GM20431 (cell line): ENCODE results near the gene DDX21.

ENCODE experiments used
- in situ Hi-C: fragments of 300-500 bp; cut with MseI, MboI; formaldehyde crosslinking; loops from one replicate; pipeline ENCODE4 v1.15.0; 2020; ENCODE audit warnings: low sequenced_read_pairs; ENCODE audit not compliant: unreplicated experiment

DDX21 gene

GRCh38 chr10:68982389-68982788 is 26.4 kb downstream of the DDX21 start:
- in situ Hi-C loops, result loop anchor here (25.0 kb wide), 1 partner anchor 230 kb away; the partner anchor contains the start of gene HKDC1

DNA sequence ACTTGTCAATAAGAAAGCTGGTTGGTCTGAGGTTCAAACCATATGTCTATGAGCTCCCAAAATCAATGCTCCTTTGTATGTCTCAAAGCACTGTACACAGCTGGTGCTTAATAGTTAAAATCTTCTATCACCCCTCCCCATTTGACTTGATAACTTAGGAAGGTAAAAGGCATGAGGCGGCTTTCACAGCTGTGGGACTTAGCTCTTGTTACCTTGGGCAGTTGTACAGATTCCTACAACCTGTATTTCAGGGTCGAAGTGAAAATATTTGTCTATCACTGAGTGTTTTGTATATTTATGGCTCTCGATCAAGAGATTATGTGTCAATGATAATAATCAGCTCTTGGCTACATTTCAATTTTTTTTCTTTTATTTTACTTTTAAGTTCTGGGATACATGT is 31.6 kb downstream of the DDX21 start:
- in situ Hi-C loops, result loop anchor here (25.0 kb wide), 1 partner anchor 225 kb away; the partner anchor contains the start of gene HKDC1

DNA sequence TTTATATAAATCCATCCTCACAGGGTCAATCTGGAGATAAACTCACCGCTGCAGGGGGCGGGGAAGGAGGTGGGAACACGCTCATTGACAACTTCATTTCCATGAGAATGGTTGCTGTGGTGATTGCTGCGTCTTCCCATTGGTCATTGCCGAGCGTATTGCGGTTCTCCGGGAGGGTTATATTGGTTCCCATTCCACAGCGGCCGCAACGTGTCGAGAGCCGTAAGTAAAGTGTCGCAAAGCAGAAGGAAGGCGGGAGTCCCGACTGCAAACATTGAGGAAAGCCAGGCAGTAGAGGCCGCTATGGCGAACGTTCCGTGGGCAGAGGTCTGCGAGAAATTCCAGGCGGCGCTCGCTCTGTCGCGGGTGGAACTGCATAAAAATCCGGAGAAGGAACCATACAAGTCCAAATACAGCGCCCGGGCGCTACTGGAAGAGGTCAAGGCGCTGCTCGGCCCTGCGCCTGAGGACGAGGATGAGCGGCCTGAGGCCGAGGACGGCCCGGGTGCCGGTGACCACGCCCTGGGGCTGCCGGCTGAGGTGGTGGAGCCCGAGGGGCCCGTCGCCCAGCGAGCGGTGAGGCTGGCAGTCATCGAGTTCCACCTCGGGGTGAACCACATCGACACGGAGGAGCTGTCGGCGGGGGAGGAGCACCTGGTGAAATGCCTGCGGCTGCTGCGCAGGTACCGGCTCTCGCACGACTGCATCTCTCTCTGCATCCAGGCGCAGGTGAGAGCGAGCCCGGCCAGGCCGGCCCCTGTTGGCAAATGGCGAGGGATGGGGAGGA is 32.8 kb downstream of the DDX21 start, which contains the start of gene KIFBP:
Gene KIFBP, plus strand, starts transcription at position 274 of the 787 bp plus-strand sequence. Its CDS starts 30 bp downstream, at position 304.
- in situ Hi-C loops, result loop anchor here (25.0 kb wide), 1 partner anchor 224 kb away; the partner anchor contains the start of gene HKDC1

- in situ Hi-C loops, result loop anchor here (25.0 kb wide), 1 partner anchor 223 kb away; the partner anchor contains the start of gene HKDC1
Observed at GRCh38 chr10:68989317-68989990, 33.5 kb downstream of the DDX21 start.

DNA sequence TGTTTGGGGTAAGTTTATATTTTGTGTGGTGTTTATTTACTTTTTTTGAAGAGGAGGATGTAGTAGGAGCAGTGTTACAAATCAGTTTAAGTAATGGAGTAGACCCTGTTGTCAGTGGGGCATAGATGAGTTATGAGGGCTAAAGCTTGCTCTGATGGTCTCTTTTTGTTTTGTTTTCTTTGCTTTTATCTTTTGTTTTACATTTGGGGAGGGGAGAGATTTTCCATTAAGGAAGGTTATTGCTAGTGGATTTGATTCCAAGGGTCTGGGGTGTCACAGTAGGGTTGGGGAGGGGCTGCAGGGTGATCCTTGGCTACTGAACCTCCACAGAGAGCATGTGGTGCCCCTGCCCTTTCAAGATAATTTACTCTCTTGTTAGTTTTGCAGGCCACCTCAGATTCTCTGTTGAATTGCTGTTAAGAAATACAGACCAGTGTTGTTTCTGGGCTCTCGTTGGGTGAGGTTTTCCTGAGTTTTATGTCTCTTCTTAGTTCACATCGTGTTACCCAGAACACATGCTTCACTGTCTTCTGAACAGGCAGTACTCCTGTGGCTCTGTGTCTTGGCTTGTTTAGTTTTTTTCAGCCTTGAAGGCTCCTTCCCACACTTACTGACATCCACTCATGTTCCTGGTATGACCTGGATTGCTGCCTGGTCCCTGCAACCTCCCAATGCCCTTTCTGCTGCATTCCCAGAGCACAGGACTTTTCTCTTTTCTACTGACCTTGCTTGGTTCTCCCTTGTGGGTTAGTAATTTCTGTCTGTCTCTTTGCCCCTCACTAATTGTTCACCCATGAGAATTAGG is 36.9 kb downstream of the DDX21 start:
- in situ Hi-C loops, result loop anchor here (25.0 kb wide), 1 partner anchor 219 kb away; the partner anchor contains the start of gene HKDC1

DNA sequence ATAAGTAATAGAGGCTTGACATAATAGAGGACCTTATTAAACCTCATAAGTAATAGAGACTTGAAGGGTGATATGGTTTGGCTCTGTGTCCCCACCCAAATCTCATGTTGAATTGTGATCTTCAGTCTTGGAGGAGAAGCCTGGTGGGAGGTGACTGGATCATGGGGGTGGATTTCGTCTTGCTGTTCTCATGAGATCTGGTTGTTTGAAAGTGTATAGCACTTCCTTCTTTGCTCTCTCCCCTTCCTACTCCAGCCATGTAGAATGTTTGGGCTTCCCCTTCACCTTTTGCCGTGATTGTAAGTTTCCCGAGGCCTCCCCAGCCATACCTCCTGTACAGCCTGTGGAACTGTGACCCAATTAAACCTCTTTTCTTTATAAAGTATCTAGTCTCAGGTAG is 41.2 kb downstream of the DDX21 start:
- in situ Hi-C loops, result loop anchor here (25.0 kb wide), 1 partner anchor 215 kb away; the partner anchor contains the start of gene HKDC1

DNA sequence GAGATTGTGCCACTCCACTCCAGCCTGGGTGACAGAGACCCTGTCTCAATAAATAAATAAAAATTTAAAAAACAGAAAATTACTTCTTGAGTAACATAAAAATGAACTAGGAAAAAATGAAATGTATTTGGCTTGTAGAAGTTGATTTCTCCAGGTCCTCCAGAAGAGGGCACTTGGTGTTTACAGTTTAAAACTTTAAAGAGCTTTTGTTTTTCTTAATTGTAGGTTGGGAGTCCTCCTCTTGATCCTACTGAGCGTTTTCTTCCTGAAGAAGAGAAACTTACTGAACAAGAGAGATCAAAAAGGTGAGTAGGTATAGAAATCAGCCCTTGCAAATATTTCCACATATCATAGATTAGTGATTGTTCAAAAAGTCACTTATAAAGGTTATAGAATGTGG is 48.9 kb downstream of the DDX21 start:
- in situ Hi-C loops, result loop anchor here (25.0 kb wide), 1 partner anchor 382 kb away; no protein-coding TSS in a partner anchor

DNA sequence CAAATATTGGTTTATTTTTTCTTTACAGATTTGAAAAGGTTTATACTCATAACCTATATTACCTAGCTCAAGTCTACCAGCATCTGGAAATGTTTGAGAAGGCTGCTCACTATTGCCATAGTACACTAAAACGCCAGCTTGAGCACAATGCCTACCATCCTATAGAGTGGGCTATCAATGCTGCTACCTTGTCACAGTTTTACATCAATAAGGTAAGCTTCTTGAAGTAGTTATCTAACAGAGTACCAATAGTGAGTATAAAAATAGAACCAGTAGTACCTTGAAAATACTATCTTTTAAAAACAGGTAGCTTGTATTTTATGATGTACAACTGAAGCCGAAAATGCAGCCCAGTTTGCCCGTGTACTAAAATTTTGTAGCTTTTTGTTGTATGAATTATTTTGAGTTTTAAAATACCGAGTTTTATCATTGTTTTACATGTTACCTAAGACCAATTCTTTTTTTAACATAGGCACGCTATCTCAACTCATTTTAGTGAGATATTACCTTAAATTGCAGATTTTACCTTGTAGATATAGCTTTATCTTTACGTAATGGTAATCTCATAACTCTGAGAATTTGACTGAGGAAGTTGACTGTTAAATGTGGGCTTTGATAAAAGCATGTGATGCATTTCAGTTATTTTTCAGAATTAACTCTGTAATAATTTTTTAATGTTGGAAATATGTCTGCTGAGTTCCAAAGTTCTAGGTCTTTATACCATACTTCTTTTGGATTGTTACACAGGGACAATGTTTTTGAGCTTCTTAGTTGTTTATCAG is 49.9 kb downstream of the DDX21 start:
- in situ Hi-C loops, result loop anchor here (25.0 kb wide), 1 partner anchor 381 kb away; no protein-coding TSS in a partner anchor

GRCh38 chr10:69007260-69007659 is 51.3 kb downstream of the DDX21 start:
- in situ Hi-C loops, result loop anchor here (25.0 kb wide), 1 partner anchor 380 kb away; no protein-coding TSS in a partner anchor

DNA sequence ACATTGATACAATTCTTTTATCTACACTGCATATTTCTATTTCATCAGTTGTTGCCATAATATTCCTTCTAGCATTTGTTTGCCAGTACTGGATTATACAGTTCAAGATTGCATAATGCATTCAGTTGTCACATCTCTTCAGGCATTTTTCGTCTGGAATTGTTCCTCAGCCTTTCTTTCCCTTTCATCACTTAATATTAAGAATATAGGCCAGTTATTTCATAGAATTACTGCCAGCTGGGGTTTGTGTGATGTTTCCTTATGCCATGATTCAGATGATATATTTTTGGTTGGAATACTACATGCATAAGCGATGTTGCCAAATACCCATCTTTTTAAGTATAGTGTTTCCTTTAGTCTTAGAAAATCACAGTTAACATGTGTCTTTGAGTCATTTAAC is 53.4 kb downstream of the DDX21 start:
- in situ Hi-C loops, result loop anchor here (25.0 kb wide), 1 partner anchor 378 kb away; no protein-coding TSS in a partner anchor

DNA sequence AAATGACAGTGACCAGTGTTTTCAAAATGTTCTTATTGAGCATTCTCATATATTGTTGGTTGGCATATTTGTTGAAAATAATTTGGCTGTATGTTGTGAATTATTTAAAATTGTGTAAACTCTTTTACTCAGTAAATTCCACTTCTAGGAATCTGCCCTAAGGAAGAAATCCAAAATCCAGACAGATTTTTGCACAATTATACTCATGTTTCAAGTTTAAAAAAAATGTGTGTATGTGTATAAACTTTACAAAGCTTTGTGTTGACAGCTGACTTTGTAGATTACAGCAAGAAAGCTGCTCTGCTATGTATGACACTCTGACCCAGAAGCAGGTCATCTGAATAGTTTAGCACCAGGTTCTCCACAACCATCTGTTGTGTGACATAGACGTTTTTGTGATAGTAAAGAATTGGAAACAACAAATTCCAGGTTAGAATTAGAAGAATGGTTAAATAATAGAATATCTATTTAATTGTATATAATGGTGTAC is 54.2 kb downstream of the DDX21 start:
- in situ Hi-C loops, result loop anchor here (10.0 to 25.0 kb wide), 2 partner anchors 95 to 377 kb away; no protein-coding TSS in a partner anchor

DNA sequence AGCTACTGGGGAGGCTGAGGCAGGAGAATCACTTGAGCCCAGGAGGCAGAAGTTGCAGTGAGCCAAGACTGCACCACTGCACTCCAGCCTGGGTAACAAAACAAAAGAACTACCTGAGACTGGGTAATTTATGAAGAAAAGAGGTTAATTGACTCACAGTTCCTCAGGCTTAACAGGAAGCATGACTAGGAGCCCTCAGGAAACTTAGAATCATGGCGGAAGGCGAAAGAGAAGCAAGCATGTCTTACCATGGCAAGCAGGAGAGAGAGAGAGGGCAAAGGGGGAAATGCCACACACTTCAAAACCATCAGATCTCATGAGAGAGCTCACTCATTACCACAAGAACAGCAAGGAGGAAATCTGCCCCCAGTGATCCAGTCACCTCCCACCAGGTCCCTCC is 56.8 kb downstream of the DDX21 start:
- in situ Hi-C loops, result loop anchor here (10.0 to 25.0 kb wide), 2 partner anchors 92 to 375 kb away; no protein-coding TSS in a partner anchor

- in situ Hi-C loops, result loop anchor here (10.0 to 25.0 kb wide), 2 partner anchors 91 to 373 kb away; no protein-coding TSS in a partner anchor
Observed at GRCh38 chr10:69014171-69014570, 58.2 kb downstream of the DDX21 start.

GRCh38 chr10:69018613-69019012 is 62.6 kb downstream of the DDX21 start:
- in situ Hi-C loops, result loop anchor here (10.0 to 25.0 kb wide), 2 partner anchors 86 to 369 kb away; no protein-coding TSS in a partner anchor

DNA sequence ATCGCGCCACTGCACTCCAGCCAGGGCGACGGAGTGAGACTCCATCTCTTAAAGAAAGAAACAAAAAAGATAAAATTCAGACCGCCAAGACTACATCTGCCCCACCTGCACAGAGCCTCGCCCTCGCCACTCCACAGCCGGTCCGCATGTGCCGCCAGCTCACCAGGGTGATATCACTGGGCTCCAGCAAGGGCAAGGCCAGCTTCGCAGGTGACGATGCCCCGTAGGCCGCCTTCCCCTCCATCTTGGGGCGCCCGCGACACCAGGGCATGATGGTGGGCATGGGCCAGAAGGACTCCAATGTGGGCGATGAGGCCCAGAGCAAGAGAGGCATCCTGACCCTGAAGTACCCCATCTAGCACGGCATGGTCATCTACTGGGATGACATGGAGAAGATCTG is 66.6 kb downstream of the DDX21 start:
- in situ Hi-C loops, result loop anchor here (25.0 kb wide), 1 partner anchor 365 kb away; no protein-coding TSS in a partner anchor

DNA sequence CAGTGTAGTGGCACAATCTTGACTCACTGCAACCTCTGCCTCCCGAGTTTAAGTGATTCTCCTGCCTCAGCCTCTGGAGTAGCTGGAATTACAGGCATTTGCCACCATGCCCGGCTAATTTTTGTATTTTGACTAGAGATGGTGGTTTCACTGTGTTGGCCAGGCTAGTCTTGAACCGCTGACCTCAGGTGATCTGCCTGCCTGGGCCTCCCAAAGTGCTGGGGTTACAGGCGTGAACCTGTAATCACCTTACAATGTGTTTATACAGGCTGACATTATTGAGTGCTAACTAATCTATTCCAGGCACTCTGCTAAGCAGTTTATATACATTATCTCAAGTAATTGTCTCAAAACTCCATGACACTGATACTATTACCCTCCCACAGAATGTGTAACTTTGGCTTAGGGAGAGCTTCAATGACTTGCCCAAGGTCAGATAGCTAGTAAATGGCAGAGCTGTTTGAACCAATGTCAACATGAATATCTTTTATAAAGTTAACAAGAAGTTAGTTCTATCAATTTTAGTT is 69.5 kb downstream of the DDX21 start:
- in situ Hi-C loops, result no loop called here

GRCh38 chr10:69033256-69033655 is 77.3 kb downstream of the DDX21 start:
- in situ Hi-C loops, result no loop called here
